ENCODE measurements around the gene HIPK2. TPM values are rescaled to one million over a fixed set of nuclear protein-coding genes. Genes with fewer than 3 reads are reported as not detected.

The HIPK2 gene
- total RNA-seq, 2 donors from 2014 or later: 95.1 to 125 TPM

DNA sequence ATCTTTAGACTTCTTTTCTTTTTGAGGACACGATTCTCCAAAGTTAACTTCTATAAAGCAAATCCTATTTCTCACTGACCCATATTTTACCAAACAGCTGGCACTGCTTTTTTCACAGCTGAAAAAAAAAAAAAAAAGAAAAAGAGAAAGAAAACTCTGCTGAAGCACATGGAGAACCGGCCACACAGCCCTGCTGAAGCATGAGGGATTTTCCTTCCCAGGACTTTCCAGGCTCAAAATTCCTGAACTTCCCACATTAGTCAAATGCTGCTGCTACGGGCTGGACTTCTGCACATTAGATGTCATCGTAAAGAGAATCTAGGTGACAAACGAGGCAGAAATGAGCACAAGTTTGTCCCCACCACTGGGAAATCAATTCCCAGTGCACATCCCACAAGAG lies 25.2 kb downstream of the HIPK2 start:
- peaks cover 5% of the 10 kb centered on the region for H3K36me3 Mint-ChIP-seq (ENCODE audit: low read depth)
- peaks cover 7% of the 10 kb centered on the region for H3K4me1 Mint-ChIP-seq
- no peak overlapping the region for H3K4me3 Mint-ChIP-seq
- no peaks in the 10 kb centered on the region for H3K4me1 ChIP-seq (ENCODE audit: control insufficient read depth, insufficient read depth, low read length)
- TF ChIP-seq, protein P1, sequence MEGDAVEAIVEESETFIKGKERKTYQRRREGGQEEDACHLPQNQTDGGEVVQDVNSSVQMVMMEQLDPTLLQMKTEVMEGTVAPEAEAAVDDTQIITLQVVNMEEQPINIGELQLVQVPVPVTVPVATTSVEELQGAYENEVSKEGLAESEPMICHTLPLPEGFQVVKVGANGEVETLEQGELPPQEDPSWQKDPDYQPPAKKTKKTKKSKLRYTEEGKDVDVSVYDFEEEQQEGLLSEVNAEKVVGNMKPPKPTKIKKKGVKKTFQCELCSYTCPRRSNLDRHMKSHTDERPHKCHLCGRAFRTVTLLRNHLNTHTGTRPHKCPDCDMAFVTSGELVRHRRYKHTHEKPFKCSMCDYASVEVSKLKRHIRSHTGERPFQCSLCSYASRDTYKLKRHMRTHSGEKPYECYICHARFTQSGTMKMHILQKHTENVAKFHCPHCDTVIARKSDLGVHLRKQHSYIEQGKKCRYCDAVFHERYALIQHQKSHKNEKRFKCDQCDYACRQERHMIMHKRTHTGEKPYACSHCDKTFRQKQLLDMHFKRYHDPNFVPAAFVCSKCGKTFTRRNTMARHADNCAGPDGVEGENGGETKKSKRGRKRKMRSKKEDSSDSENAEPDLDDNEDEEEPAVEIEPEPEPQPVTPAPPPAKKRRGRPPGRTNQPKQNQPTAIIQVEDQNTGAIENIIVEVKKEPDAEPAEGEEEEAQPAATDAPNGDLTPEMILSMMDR (conservative IDR thresholded peaks at IDR 0.05): no peak
- H3K9ac ChIP-seq (ENCODE audit: extremely low read depth, low read length, poor library complexity, severe bottlenecking): no peak overlapping the region
- H3K9me3 Mint-ChIP-seq: no peaks in the 10 kb centered on the region
- no peak overlapping the region for H3K27ac ChIP-seq (ENCODE audit: low read depth, low read length)
- 93 to 96% methylated on average over 4 to 5 of the region's 5 CpGs for WGBS, 2 experiments (ENCODE audit: insufficient coverage in 1 of 2, insufficient read length in 1 of 2)
- no peak overlapping the region for H3K27ac Mint-ChIP-seq
- H3K9me3 ChIP-seq (ENCODE audit: control insufficient read depth, low read length): no peaks in the 10 kb centered on the region
- no peak for DNase-seq
- H3K4me3 ChIP-seq (ENCODE audit: low read length): no peak overlapping the region
- H3K36me3 ChIP-seq (ENCODE audit: control insufficient read depth, insufficient read depth, low read length): peaks cover 19% of the 10 kb centered on the region
- H3K27me3 ChIP-seq (ENCODE audit: control insufficient read depth, insufficient read depth, low read length, poor library complexity, severe bottlenecking): no peaks in the 10 kb centered on the region
- H3K27me3 Mint-ChIP-seq (ENCODE audit: insufficient read depth): no peaks in the 10 kb centered on the region

- peak; percentile 4 for DNase-seq
- H3K9ac ChIP-seq (ENCODE audit: extremely low read depth, low read length, poor library complexity, severe bottlenecking): no peak overlapping the region
- Mint-ChIP-seq H3K4me3 (no peak overlapping the region), H3K9me3 (no peaks in the 10 kb centered on the region), H3K4me1 (peaks cover 9% of the 10 kb centered on the region), H3K27me3 (ENCODE audit: insufficient read depth) (no peaks in the 10 kb centered on the region), H3K27ac (no peak overlapping the region), H3K36me3 (ENCODE audit: low read depth) (peaks cover 5% of the 10 kb centered on the region)
- H3K27ac ChIP-seq (ENCODE audit: low read depth, low read length): no peak overlapping the region
- TF ChIP-seq, protein P1 (conservative IDR thresholded peaks at IDR 0.05): no peak
- H3K36me3 ChIP-seq (ENCODE audit: control insufficient read depth, insufficient read depth, low read length): peaks cover 19% of the 10 kb centered on the region
- WGBS, 2 experiments (ENCODE audit: insufficient coverage in 1 of 2, insufficient read length in 1 of 2): 95 to 100% methylated on average over 5 of the region's 5 CpGs
- H3K9me3 ChIP-seq (ENCODE audit: control insufficient read depth, low read length): no peaks in the 10 kb centered on the region
- H3K4me1 ChIP-seq (ENCODE audit: control insufficient read depth, insufficient read depth, low read length): no peaks in the 10 kb centered on the region
- no peaks in the 10 kb centered on the region for H3K27me3 ChIP-seq (ENCODE audit: control insufficient read depth, insufficient read depth, low read length, poor library complexity, severe bottlenecking)
- no peak overlapping the region for H3K4me3 ChIP-seq (ENCODE audit: low read length)
Observed at GRCh38 chr7:139752148-139752547, 25.6 kb downstream of the HIPK2 start.

GRCh38 chr7:139750459-139751095 lies 27.2 kb downstream of the HIPK2 start:
- 98 to 100% methylated on average over 1 to 5 of the region's 6 CpGs for WGBS, 2 experiments (ENCODE audit: insufficient coverage in 1 of 2, insufficient read length in 1 of 2)
- no peak overlapping the region for H3K4me3 Mint-ChIP-seq
- Histone ChIP-seq H3K9me3 (ENCODE audit: control insufficient read depth, low read length) (no peaks in the 10 kb centered on the region), H3K27ac (ENCODE audit: low read depth, low read length) (no peak overlapping the region), H3K36me3 (ENCODE audit: control insufficient read depth, insufficient read depth, low read length) (peaks cover 19% of the 10 kb centered on the region), H3K27me3 (ENCODE audit: control insufficient read depth, insufficient read depth, low read length, poor library complexity, severe bottlenecking) (no peaks in the 10 kb centered on the region), H3K9ac (ENCODE audit: extremely low read depth, low read length, poor library complexity, severe bottlenecking) (no peak overlapping the region), H3K4me3 (ENCODE audit: low read length) (no peak overlapping the region), H3K4me1 (ENCODE audit: control insufficient read depth, insufficient read depth, low read length) (peaks cover 8% of the 10 kb centered on the region)
- peaks cover 5% of the 10 kb centered on the region for H3K36me3 Mint-ChIP-seq (ENCODE audit: low read depth)
- peaks cover 24% of the 10 kb centered on the region for H3K4me1 Mint-ChIP-seq
- no peaks in the 10 kb centered on the region for H3K27me3 Mint-ChIP-seq (ENCODE audit: insufficient read depth)
- TF ChIP-seq, protein P1 (conservative IDR thresholded peaks at IDR 0.05): no peak
- DNase-seq: no peak
- H3K9me3 Mint-ChIP-seq: no peaks in the 10 kb centered on the region
- no peak overlapping the region for H3K27ac Mint-ChIP-seq
